ENCODE data around the gene LOX. TPM values are rescaled to one million over a fixed set of nuclear protein-coding genes. Genes with fewer than 3 reads are reported as not detected.

The LOX gene
- total RNA-seq, 6 experiments from 2014 or later, result 0.97 to 11.8 (median 2.2) TPM

- Histone ChIP-seq H3K36me3 (no peaks in the 10 kb centered on the region), H3K27me3 (no peaks in the 10 kb centered on the region), H3K4me1 (no peaks in the 10 kb centered on the region), H3K27ac (no peak overlapping the region), H3K9me3 (no peaks in the 10 kb centered on the region), H3K4me3 (no peak overlapping the region)
- WGBS (ENCODE audit: insufficient coverage, low coverage, low lambda C conversion rate, missing lambda C conversion rate), result 63% methylated on average over 8 of the region's 11 CpGs
- ATAC-seq (no peak), DNase-seq (no peak)
- intact Hi-C loops (cut with DNase I), result no loop called here
- no peak for TF ChIP-seq POLR2A (IDR thresholded peaks at IDR 0.05)
- no peak for TF ChIP-seq CTCF (IDR thresholded peaks at IDR 0.05)
These were observed 43.7 kb upstream of the LOX start for GRCh38 chr5:122121479-122122465.

GRCh38 chr5:122120957-122121356, 42.9 kb upstream of the LOX start:
- TF ChIP-seq POLR2A (IDR thresholded peaks at IDR 0.05), result no peak
- no peak for TF ChIP-seq CTCF (IDR thresholded peaks at IDR 0.05)
- ATAC-seq (no peak), DNase-seq (no peak)
- Histone ChIP-seq H3K27me3 (no peaks in the 10 kb centered on the region), H3K9me3 (no peaks in the 10 kb centered on the region), H3K27ac (no peak overlapping the region), H3K36me3 (no peaks in the 10 kb centered on the region), H3K4me3 (no peak overlapping the region), H3K4me1 (no peaks in the 10 kb centered on the region)
- intact Hi-C loops (cut with DNase I), result no loop called here
- 55% methylated on average over 2 of the region's 2 CpGs for WGBS (ENCODE audit: insufficient coverage, low coverage, low lambda C conversion rate, missing lambda C conversion rate)

- WGBS (ENCODE audit: insufficient coverage, low coverage, low lambda C conversion rate, missing lambda C conversion rate), result 67% methylated on average over 2 of the region's 2 CpGs
- no peaks in the 10 kb centered on the region for H3K27me3 ChIP-seq
- H3K4me3 ChIP-seq, result no peak overlapping the region
- no peaks in the 10 kb centered on the region for H3K9me3 ChIP-seq
- intact Hi-C loops (cut with DNase I), result no loop called here
- no peaks in the 10 kb centered on the region for H3K36me3 ChIP-seq
- H3K4me1 ChIP-seq, result no peaks in the 10 kb centered on the region
- ATAC-seq, result no peak
- no peak overlapping the region for H3K27ac ChIP-seq
- TF ChIP-seq CTCF (IDR thresholded peaks at IDR 0.05) (no peak), POLR2A (IDR thresholded peaks at IDR 0.05) (no peak)
- no peak for DNase-seq
These were observed 42.4 kb upstream of the LOX start for GRCh38 chr5:122120493-122120892.

GRCh38 chr5:122119205-122119604, 41.1 kb upstream of the LOX start:
- Histone ChIP-seq H3K4me3 (no peak overlapping the region), H3K36me3 (no peaks in the 10 kb centered on the region), H3K4me1 (no peaks in the 10 kb centered on the region), H3K9me3 (no peaks in the 10 kb centered on the region), H3K27ac (no peak overlapping the region), H3K27me3 (no peaks in the 10 kb centered on the region)
- intact Hi-C loops (cut with DNase I), result no loop called here
- WGBS (ENCODE audit: insufficient coverage, low coverage, low lambda C conversion rate, missing lambda C conversion rate), result 72% methylated on average over 3 of the region's 3 CpGs
- no peak for DNase-seq
- no peak for ATAC-seq
- TF ChIP-seq CTCF (IDR thresholded peaks at IDR 0.05) (no peak), POLR2A (IDR thresholded peaks at IDR 0.05) (no peak)
